ENCODE results near the gene SNW1.
A peak's percentile ranks its signal among the peaks of the same experiment; 100 is the strongest.

The SNW1 gene

DNA sequence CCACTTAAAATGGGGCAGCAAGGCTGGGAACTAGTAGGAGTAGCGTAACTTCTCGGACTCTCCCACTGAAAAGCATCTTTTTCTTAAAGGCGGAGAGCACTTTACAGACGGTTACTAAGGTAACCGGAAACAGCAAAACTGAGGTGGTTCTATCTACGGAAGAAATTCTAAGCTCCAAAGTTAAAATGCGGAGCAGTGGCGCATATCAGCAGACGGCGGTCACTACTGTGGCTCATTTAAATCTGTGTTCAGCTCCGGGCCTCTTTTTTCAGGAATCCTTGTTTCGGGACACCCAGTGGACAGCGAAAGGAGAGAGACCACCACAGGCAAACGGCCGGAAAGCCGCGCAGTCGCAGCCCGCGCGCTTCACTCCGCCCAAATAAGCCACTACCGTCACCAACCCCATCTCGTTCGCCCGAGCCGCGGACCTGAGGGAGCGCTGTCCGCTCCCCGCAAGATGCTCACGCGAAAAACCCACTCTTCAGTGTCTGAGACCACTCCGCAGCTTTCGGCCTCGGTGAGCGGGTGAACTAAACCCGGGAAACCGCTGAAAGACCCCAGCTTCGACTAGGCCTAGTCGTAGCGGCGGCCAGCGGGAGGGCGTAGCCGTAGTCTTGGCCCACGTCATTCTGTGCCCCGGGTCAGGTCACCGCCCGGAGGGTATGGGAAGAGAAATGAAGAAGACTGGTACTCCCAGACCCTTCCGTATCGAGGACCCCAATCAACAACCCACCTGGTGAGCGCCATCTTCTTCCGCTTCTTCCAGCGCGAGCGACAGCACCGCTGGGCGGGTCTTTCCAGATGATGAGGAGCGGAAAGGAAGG, at the start of gene SNW1:
SNW1 (minus strand) TSS at position 776 of the 824 bp plus-strand sequence; CDS start at position 747, 29 bp downstream.
- Mint-ChIP-seq H3K9me3 (no peaks in the 10 kb centered on the region), H3K36me3 (ENCODE audit: low read depth) (peaks cover 27% of the 10 kb centered on the region), H3K27ac (peak within 1 kb of the TSS; percentile 96 to 100 (median 98)), H3K27me3 (ENCODE audit: low read depth) (no peaks in the 10 kb centered on the region), H3K4me3 (peak within 1 kb of the TSS; percentile 98 to 99 (median 99)), H3K4me1 (peaks cover 21% of the 10 kb centered on the region)
- TF ChIP-seq, protein P1, sequence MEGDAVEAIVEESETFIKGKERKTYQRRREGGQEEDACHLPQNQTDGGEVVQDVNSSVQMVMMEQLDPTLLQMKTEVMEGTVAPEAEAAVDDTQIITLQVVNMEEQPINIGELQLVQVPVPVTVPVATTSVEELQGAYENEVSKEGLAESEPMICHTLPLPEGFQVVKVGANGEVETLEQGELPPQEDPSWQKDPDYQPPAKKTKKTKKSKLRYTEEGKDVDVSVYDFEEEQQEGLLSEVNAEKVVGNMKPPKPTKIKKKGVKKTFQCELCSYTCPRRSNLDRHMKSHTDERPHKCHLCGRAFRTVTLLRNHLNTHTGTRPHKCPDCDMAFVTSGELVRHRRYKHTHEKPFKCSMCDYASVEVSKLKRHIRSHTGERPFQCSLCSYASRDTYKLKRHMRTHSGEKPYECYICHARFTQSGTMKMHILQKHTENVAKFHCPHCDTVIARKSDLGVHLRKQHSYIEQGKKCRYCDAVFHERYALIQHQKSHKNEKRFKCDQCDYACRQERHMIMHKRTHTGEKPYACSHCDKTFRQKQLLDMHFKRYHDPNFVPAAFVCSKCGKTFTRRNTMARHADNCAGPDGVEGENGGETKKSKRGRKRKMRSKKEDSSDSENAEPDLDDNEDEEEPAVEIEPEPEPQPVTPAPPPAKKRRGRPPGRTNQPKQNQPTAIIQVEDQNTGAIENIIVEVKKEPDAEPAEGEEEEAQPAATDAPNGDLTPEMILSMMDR (IDR thresholded peaks at IDR 0.05; ENCODE audit: unreplicated experiment in 3 of 3), result peak in 2 of 3 experiments; percentile 19 to 25

DNA sequence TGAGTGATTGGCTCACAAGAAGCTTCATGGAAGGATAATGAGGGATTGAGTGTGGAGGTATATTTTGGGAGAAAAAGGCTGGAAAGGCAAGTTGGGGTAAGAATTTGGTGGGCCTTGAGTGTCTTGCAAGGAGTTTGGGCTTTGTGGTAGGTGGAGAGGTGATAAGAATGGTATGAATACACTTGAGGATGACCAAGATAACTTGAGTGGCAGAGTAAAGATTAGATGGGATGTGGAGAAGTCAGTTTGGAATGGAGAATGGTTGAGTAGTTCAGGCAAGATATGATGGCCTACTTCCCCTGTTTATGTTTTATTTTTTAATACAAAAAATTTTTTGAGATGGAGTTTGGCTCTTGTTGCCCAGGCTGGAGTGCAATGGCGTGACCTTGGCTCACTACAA, 48.1 kb upstream of the SNW1 start:
- TF ChIP-seq, protein P1 (IDR thresholded peaks at IDR 0.05; ENCODE audit: unreplicated experiment in 3 of 3), result no peak
- no peak overlapping the region for H3K27ac Mint-ChIP-seq
- no peaks in the 10 kb centered on the region for H3K9me3 Mint-ChIP-seq
- H3K27me3 Mint-ChIP-seq (ENCODE audit: low read depth), result no peaks in the 10 kb centered on the region
- no peaks in the 10 kb centered on the region for H3K36me3 Mint-ChIP-seq (ENCODE audit: low read depth)
- no peaks in the 10 kb centered on the region for H3K4me1 Mint-ChIP-seq
- no peak overlapping the region for H3K4me3 Mint-ChIP-seq

GRCh38 chr14:77808250-77808649, 47.3 kb upstream of the SNW1 start:
- Mint-ChIP-seq H3K4me1 (no peaks in the 10 kb centered on the region), H3K9me3 (no peaks in the 10 kb centered on the region)

GRCh38 chr14:77805706-77806105, 44.8 kb upstream of the SNW1 start:
- Mint-ChIP-seq H3K4me1 (no peaks in the 10 kb centered on the region), H3K27me3 (ENCODE audit: low read depth) (no peaks in the 10 kb centered on the region), H3K27ac (no peak overlapping the region), H3K36me3 (ENCODE audit: low read depth) (no peaks in the 10 kb centered on the region), H3K4me3 (no peak overlapping the region), H3K9me3 (no peaks in the 10 kb centered on the region)
- TF ChIP-seq, protein P1 (IDR thresholded peaks at IDR 0.05; ENCODE audit: unreplicated experiment in 3 of 3), result no peak

More at GRCh38 chr14:77808250-77808649, 47.3 kb upstream of the SNW1 start:
- no peaks in the 10 kb centered on the region for H3K36me3 Mint-ChIP-seq (ENCODE audit: low read depth)
- no peak overlapping the region for H3K27ac Mint-ChIP-seq
- no peaks in the 10 kb centered on the region for H3K27me3 Mint-ChIP-seq (ENCODE audit: low read depth)
- TF ChIP-seq, protein P1 (IDR thresholded peaks at IDR 0.05; ENCODE audit: unreplicated experiment in 3 of 3), result no peak
- no peak overlapping the region for H3K4me3 Mint-ChIP-seq

DNA sequence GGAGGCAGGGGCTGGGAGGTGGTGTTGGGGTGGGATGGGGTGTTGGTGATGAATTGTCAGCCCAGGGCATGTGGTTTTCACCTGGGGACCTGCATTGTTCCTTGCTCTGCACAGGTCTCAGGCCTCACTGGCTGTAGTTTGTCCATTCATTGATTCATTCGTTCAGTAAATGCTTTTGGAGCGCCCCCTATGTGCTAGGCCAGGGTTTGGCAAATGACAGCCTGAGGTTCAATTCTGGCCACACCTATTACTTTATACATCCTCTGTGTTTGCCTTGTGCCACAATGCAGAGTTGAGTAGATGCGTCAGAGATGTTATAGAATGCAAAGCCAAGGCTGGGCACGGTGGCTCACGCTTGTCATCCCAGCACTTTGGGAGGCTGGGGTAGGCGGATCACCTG, 43.6 kb upstream of the SNW1 start:
- no peak overlapping the region for H3K4me3 Mint-ChIP-seq
- H3K36me3 Mint-ChIP-seq (ENCODE audit: low read depth), result no peaks in the 10 kb centered on the region
- TF ChIP-seq, protein P1 (IDR thresholded peaks at IDR 0.05; ENCODE audit: unreplicated experiment in 3 of 3), result no peak
- H3K9me3 Mint-ChIP-seq, result no peaks in the 10 kb centered on the region
- H3K4me1 Mint-ChIP-seq, result no peaks in the 10 kb centered on the region
- no peak overlapping the region for H3K27ac Mint-ChIP-seq
- no peaks in the 10 kb centered on the region for H3K27me3 Mint-ChIP-seq (ENCODE audit: low read depth)

DNA sequence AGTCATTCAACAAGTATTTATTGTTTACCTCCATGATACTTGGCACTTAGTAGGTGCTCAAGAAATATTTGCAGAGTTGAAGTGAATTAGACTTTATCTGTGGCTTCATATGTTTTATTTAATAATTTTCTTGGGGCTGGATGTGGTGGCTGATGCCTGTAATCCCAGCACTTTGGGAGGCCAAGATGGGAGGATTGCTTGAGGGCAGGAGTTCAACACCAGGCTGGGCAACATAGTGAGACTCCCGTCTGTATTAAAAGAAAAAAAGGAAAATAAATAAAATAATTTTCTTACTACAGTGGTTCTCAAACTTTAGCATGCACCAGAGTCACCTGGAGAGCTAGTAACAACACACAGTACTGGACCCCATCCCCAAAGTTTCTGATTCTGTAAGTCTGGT, 39.9 kb upstream of the SNW1 start:
- peak overlapping the region in 2 of 3 experiments; percentile 84 to 88 for H3K27ac Mint-ChIP-seq

More for the DNA sequence above, 39.9 kb upstream of the SNW1 start:
- Mint-ChIP-seq H3K4me3 (peak overlapping the region; percentile 88), H3K27me3 (ENCODE audit: low read depth) (peaks cover 4% of the 10 kb centered on the region), H3K4me1 (no peaks in the 10 kb centered on the region), H3K9me3 (no peaks in the 10 kb centered on the region), H3K36me3 (ENCODE audit: low read depth) (no peaks in the 10 kb centered on the region)
- TF ChIP-seq, protein P1 (IDR thresholded peaks at IDR 0.05; ENCODE audit: unreplicated experiment in 3 of 3), result no peak
